Keratinocyte (primary cell): ENCODE measurements around the gene SMNDC1. TPM values are rescaled to one million over a fixed set of nuclear protein-coding genes. Genes with fewer than 3 reads are reported as not detected.

Experiments used
- DNase-seq: peaks from one replicate; pipeline ENCODE4 v3.0.0-alpha.2; 2011; ENCODE audit warnings: low read depth, missing footprints, low spot score
- FAIRE-seq: peaks from 2 replicates; lab custom pipeline; 2011; peaks lifted over from hg19 to GRCh38; lab: Jason Lieb, UNC
- H2AFZ ChIP-seq: 2 replicates; pipeline ENCODE4 v1.6.0; 2012; ENCODE audit warnings: low read length, control low read depth, inconsistent platforms; ENCODE audit not compliant: control insufficient read depth
- H3K27ac ChIP-seq: 2 replicates; pipeline ENCODE4 v1.5.1; 2011; ENCODE audit warnings: low read length; ENCODE audit not compliant: control insufficient read depth, insufficient read depth
- H3K27me3 ChIP-seq: 3 replicates; pipeline ENCODE4 v1.6.0; 2011; ENCODE audit warnings: low read length; ENCODE audit not compliant: control insufficient read depth, insufficient read depth; ENCODE audit errors: extremely low read depth
- H3K36me3 ChIP-seq, 2 experiments: 2 replicates in 1 of 2; 3 replicates in 1 of 2; pipeline ENCODE4 v1.5.1; 2011; ENCODE audit warnings: low read length in 2 of 2, mild to moderate bottlenecking in 1 of 2; ENCODE audit not compliant: control insufficient read depth in 2 of 2, insufficient read depth in 2 of 2; ENCODE audit errors: extremely low read depth in 1 of 2
- H3K4me1 ChIP-seq: 3 replicates; pipeline ENCODE4 v1.5.1; 2011; ENCODE audit warnings: low read length; ENCODE audit not compliant: control insufficient read depth, insufficient read depth; ENCODE audit errors: extremely low read depth
- H3K4me2 ChIP-seq: 3 replicates; pipeline ENCODE4 v1.6.0; 2011; ENCODE audit warnings: low read depth, low read length; ENCODE audit not compliant: control insufficient read depth, insufficient read depth; ENCODE audit errors: extremely low read depth
- H3K4me3 ChIP-seq, 3 experiments: fragments of 200-600 bp in 1 of 3; sonication (generic) in 1 of 3; 2 replicates in 2 of 3; 3 replicates in 1 of 3; pipeline ENCODE4 v1.5.1; 2011 to 2016; ENCODE audit warnings: low read length in 3 of 3, mild to moderate bottlenecking in 3 of 3, control low read depth in 2 of 3, inconsistent platforms in 1 of 3, low read depth in 1 of 3, mixed read lengths in 1 of 3, mixed run types in 1 of 3, moderate library complexity in 1 of 3; ENCODE audit not compliant: control insufficient read depth in 2 of 3, insufficient read depth in 2 of 3; ENCODE audit errors: extremely low read depth in 1 of 3
- H3K79me2 ChIP-seq: 2 replicates; pipeline ENCODE4 v1.6.0; 2012; ENCODE audit warnings: low read length; ENCODE audit not compliant: control insufficient read depth, insufficient read depth
- H3K9ac ChIP-seq: 3 replicates; pipeline ENCODE4 v1.6.0; 2011; ENCODE audit warnings: low read length; ENCODE audit not compliant: control insufficient read depth, insufficient read depth; ENCODE audit errors: extremely low read depth
- H3K9me1 ChIP-seq: 3 replicates; pipeline ENCODE4 v1.6.0; 2011; ENCODE audit warnings: low read length; ENCODE audit not compliant: control insufficient read depth, insufficient read depth; ENCODE audit errors: extremely low read depth
- H3K9me3 ChIP-seq: 2 replicates; pipeline ENCODE4 v1.5.1; 2012; ENCODE audit warnings: low read depth, low read length; ENCODE audit not compliant: control insufficient read depth
- H4K20me1 ChIP-seq: 3 replicates; pipeline ENCODE4 v1.6.0; 2011; ENCODE audit warnings: low read length; ENCODE audit not compliant: control insufficient read depth, insufficient read depth; ENCODE audit errors: extremely low read depth
- EZH2 ChIP-seq: IDR thresholded peaks from one replicate; pipeline ENCODE4 v1.6.1; 2012; ENCODE audit warnings: inconsistent platforms, mild to moderate bottlenecking, low read length, moderate library complexity
- dilution Hi-C: fragments of 300-500 bp; cut with MboI; formaldehyde crosslinking; loops from one replicate; pipeline ENCODE4 v1.7.0; 2020; ENCODE audit warnings: low sequenced_read_pairs; ENCODE audit not compliant: extremely low pct_ligation_motif_present
- polyA plus RNA-seq, 5 experiments: library from polyadenylated mRNA; depleted of rRNA in 3 of 5; stranded (reverse) in 3 of 5; stranded (forward) in 1 of 5; unstranded in 1 of 5; fragments of >200 nt; gene quantifications; 1 replicate in 1 of 5; 2 replicates in 3 of 5; 3 replicates in 1 of 5; pipeline versions ENCODE4 v1.2.1 to v1.2.3, GENCODE V29; 2011 to 2012; ENCODE audit warnings: missing spikeins in 2 of 5, low read depth in 1 of 5, low replicate concordance in 1 of 5
- TF ChIP-seq, protein P1 (sequence below), 3 experiments: IDR thresholded peaks in 1 of 3; conservative IDR thresholded peaks in 1 of 3; optimal IDR thresholded peaks in 1 of 3; 2 replicates in 2 of 3; 3 replicates in 1 of 3; pipeline versions ENCODE3 to v1.5.1; 2011; ENCODE audit warnings: low read length in 3 of 3, mild to moderate bottlenecking in 3 of 3, moderate library complexity in 2 of 3, control low read depth in 1 of 3, inconsistent platforms in 1 of 3; ENCODE audit not compliant: insufficient read depth in 2 of 3; ENCODE audit errors: extremely low read depth in 1 of 3

Gene SMNDC1
- polyA plus RNA-seq, 1 donor (not counting 4 experiments of a cell fraction or from before 2014, with no cell fraction given): 19.8 TPM

DNA sequence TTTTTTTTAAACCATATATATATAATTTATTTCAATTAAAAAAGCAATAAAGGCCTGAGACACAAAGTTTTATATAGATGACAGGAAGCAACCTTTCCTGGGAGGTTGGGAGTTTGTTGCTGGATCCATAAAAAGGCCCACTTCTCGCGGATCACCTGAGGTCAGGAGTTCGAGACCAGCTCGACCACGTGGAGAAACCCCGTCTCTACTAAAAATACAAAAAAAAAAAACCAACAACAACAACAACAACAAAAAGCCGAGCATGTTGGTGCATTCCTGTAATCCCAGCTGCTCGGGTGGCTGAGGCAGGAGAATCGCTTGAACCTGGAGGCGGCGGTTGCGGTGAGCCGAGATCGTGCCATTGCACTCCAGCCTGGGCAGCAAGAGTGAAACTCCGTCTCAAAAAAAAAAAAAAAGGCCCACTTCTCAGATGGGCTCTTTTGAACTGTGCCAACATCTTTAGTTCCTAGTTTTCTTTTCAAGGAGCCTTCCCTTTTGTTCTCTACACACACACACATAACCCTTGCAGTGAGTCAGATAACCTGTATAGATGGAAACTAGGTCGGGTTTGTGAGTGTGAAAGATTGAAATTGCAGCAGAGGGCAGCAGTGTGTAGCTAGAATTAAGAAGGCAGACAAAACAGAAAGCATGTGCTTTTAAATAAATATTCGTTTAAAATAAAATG lies 1.2 kb upstream of the SMNDC1 start:
- Histone ChIP-seq H3K9ac (peak overlapping the region; percentile 96), H3K4me3 (peak overlapping the region in 1 of 3 experiments; percentile 14), H3K4me2 (peak overlapping the region; percentile 85), H3K9me1 (no peaks in the 10 kb centered on the region), H3K36me3 (peaks cover 6 to 16% of the 10 kb centered on the region in 2 experiments), H3K4me1 (peaks cover 33% of the 10 kb centered on the region), H3K79me2 (peaks cover 38% of the 10 kb centered on the region), H2AFZ (peak overlapping the region; percentile 53), H3K9me3 (no peaks in the 10 kb centered on the region), H3K27ac (peak overlapping the region; percentile 84), H4K20me1 (peaks cover 4% of the 10 kb centered on the region), H3K27me3 (no peaks in the 10 kb centered on the region)
- TF ChIP-seq, protein P1, sequence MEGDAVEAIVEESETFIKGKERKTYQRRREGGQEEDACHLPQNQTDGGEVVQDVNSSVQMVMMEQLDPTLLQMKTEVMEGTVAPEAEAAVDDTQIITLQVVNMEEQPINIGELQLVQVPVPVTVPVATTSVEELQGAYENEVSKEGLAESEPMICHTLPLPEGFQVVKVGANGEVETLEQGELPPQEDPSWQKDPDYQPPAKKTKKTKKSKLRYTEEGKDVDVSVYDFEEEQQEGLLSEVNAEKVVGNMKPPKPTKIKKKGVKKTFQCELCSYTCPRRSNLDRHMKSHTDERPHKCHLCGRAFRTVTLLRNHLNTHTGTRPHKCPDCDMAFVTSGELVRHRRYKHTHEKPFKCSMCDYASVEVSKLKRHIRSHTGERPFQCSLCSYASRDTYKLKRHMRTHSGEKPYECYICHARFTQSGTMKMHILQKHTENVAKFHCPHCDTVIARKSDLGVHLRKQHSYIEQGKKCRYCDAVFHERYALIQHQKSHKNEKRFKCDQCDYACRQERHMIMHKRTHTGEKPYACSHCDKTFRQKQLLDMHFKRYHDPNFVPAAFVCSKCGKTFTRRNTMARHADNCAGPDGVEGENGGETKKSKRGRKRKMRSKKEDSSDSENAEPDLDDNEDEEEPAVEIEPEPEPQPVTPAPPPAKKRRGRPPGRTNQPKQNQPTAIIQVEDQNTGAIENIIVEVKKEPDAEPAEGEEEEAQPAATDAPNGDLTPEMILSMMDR (optimal IDR thresholded peaks at IDR 0.05 in 1 of 3, IDR thresholded peaks at IDR 0.05 in 1 of 3, conservative IDR thresholded peaks at IDR 0.05 in 1 of 3; ENCODE audit: extremely low read depth in 1 of 3, insufficient read depth in 2 of 3, low read length in 3 of 3): peak; percentile 52 to 58 (median 58)
- TF ChIP-seq EZH2: no peak
- dilution Hi-C loops: loop anchor here (25.0 kb wide), 2 partner anchors 256 to 581 kb away; partner anchors contain the start of gene SMC3
- peak; percentile 65 for DNase-seq
- FAIRE-seq: peak; percentile 66

- Histone ChIP-seq H2AFZ (no peak overlapping the region), H3K79me2 (peaks cover 50% of the 10 kb centered on the region), H3K9me1 (no peaks in the 10 kb centered on the region), H3K4me2 (no peak overlapping the region), H3K27me3 (no peaks in the 10 kb centered on the region), H4K20me1 (peaks cover 6% of the 10 kb centered on the region), H3K9ac (peak overlapping the region; percentile 96), H3K27ac (peak overlapping the region; percentile 84), H3K36me3 (peaks cover 7 to 23% of the 10 kb centered on the region in 2 experiments), H3K4me3 (peak overlapping the region; percentile 78 to 97 (median 92)), H3K4me1 (peaks cover 33% of the 10 kb centered on the region), H3K9me3 (no peaks in the 10 kb centered on the region)
- no peak for TF ChIP-seq EZH2
- TF ChIP-seq, protein P1 (optimal IDR thresholded peaks at IDR 0.05 in 1 of 3, IDR thresholded peaks at IDR 0.05 in 1 of 3, conservative IDR thresholded peaks at IDR 0.05 in 1 of 3; ENCODE audit: extremely low read depth in 1 of 3, insufficient read depth in 2 of 3, low read length in 3 of 3): no peak
- DNase-seq: no peak
- FAIRE-seq: no peak
- dilution Hi-C loops: loop anchor here (25.0 kb wide), 2 partner anchors 258 to 583 kb away; partner anchors contain the start of gene SMC3
Observed at GRCh38 chr10:110304394-110304779, 333 bp downstream of the SMNDC1 start.
